K562 (cell line): ENCODE measurements around the gene ATE1. TPM values are rescaled to one million over a fixed set of nuclear protein-coding genes. Genes with fewer than 3 reads are reported as not detected.

Experiments used
- ATAC-seq: fragments of 200-7000 bp; cut with Tn5 transposase; 3 replicates; pipeline ENCODE4 v1.9.1; 2020; ENCODE audit warnings: moderate library complexity
- BruUV-seq: library from RNA; stranded (reverse); fragments of 400-500 nt; replicated peaks from 2 replicates; lab custom pipeline; 2021; lab: Mats Ljungman, UMichigan
- CTCF ChIA-PET: fragments of 300-600 bp; formaldehyde crosslinking; extraction: SDS; loops from one replicate; lab custom pipeline; 2021; ENCODE audit warnings: low intra/inter-chr PET ratio; lab: Yijun Ruan, JAX
- POLR2A ChIA-PET: fragments of 300-600, 350-650 bp; sonication (Branson Sonifier 250); formaldehyde crosslinking; extraction: SDS; loops from one replicate; lab custom pipeline; 2021; ENCODE audit warnings: antibody characterized with exemption, inconsistent platforms; lab: Yijun Ruan, JAX
- DNase-seq, 4 experiments: peaks; one replicate each; pipeline versions ENCODE4 v3.0.0 to v3.0.0-alpha.2; 2011 to 2018; ENCODE audit warnings: low spot score in 3 of 4, mixed read lengths in 3 of 4; ENCODE audit errors: extremely low read depth in 1 of 4
- FAIRE-seq: peaks from 2 replicates; lab custom pipeline; 2011; peaks lifted over from hg19 to GRCh38; lab: Jason Lieb, UNC
- H2AFZ ChIP-seq: 2 replicates; pipeline ENCODE4 v1.6.0; 2011; ENCODE audit warnings: low read depth, low read length, control low read depth, inconsistent platforms
- H3K27ac ChIP-seq: fragments of 200-600 bp; 3 replicates; pipeline ENCODE4 v1.8.0; 2011; ENCODE audit warnings: low read depth, mild to moderate bottlenecking, control low read depth, inconsistent platforms, low read length, moderate library complexity, mixed read lengths; ENCODE audit errors: extremely low read depth
- H3K27me3 ChIP-seq, 2 experiments: fragments of 300-600 bp in 1 of 2; 2 replicates in 1 of 2; 3 replicates in 1 of 2; pipeline versions ENCODE4 v1.6.0 to v1.8.0; 2011; ENCODE audit warnings: inconsistent platforms in 2 of 2, low read length in 2 of 2, mild to moderate bottlenecking in 1 of 2, mixed read lengths in 1 of 2, moderate library complexity in 1 of 2; ENCODE audit not compliant: control insufficient read depth in 2 of 2, insufficient read depth in 2 of 2
- H3K36me3 ChIP-seq: fragments of 300-600 bp; 3 replicates; pipeline ENCODE4 v1.8.0; 2011; ENCODE audit warnings: mild to moderate bottlenecking, low read length, inconsistent platforms; ENCODE audit not compliant: control insufficient read depth, insufficient read depth
- H3K4me1 ChIP-seq, 2 experiments: fragments of 200-600 bp in 1 of 2; replicated peaks in 1 of 2; 2 replicates in 1 of 2; 3 replicates in 1 of 2; pipeline versions ENCODE4 v1.5.1 to v1.8.0; 2011; ENCODE audit warnings: inconsistent platforms in 2 of 2, low read length in 2 of 2, mild to moderate bottlenecking in 1 of 2, mixed read lengths in 1 of 2, moderate library complexity in 1 of 2; ENCODE audit not compliant: control insufficient read depth in 2 of 2, insufficient read depth in 2 of 2
- H3K4me2 ChIP-seq: 2 replicates; pipeline ENCODE4 v1.6.1; 2011; ENCODE audit warnings: low read length, control low read depth, inconsistent platforms, mixed read lengths; ENCODE audit not compliant: insufficient read depth
- H3K4me3 ChIP-seq: fragments of 200-600 bp; sonication (generic), shearing (Covaris generic); 2 replicates; pipeline ENCODE4 v1.5.1; 2016; ENCODE audit warnings: control low read depth, inconsistent platforms
- H3K79me2 ChIP-seq: fragments of 200-600 bp; 3 replicates; pipeline ENCODE4 v1.8.0; 2011; ENCODE audit warnings: low read length, inconsistent platforms; ENCODE audit not compliant: control insufficient read depth, insufficient read depth
- H3K9ac ChIP-seq, 2 experiments: 2 replicates each; pipeline versions ENCODE4 v1.6.0 to v1.6.1; 2011; ENCODE audit warnings: low read depth in 2 of 2, low read length in 2 of 2, control low read depth in 1 of 2, inconsistent platforms in 1 of 2, mild to moderate bottlenecking in 1 of 2, mixed read lengths in 1 of 2; ENCODE audit not compliant: insufficient read depth in 1 of 2
- H3K9me1 ChIP-seq: one replicate; pipeline ENCODE4 v1.6.0; 2011; ENCODE audit warnings: inconsistent platforms, mild to moderate bottlenecking, low read length, moderate library complexity; ENCODE audit not compliant: control insufficient read depth, insufficient read depth
- H3K9me3 ChIP-seq: replicated peaks from 2 replicates; pipeline ENCODE4 v1.5.1; 2011; ENCODE audit warnings: low read depth, low read length, inconsistent platforms; ENCODE audit not compliant: control insufficient read depth, insufficient read depth
- H4K20me1 ChIP-seq: replicated peaks from 2 replicates; pipeline ENCODE4 v1.6.1; 2011; ENCODE audit warnings: low read length, inconsistent platforms, mixed read lengths; ENCODE audit not compliant: control insufficient read depth, insufficient read depth
- BCOR ChIP-seq: fragments of 450-650 bp; IDR thresholded peaks from 2 replicates; pipeline ENCODE4 v1.6.1; 2016
- CREB1 ChIP-seq, 2 experiments: sonication (generic) in 1 of 2; formaldehyde crosslinking in 1 of 2; IDR thresholded peaks; 2 replicates each; pipeline versions ENCODE4 v1.6.1 to v1.8.0; 2012 to 2022; ENCODE audit warnings: inconsistent platforms in 1 of 2, mild to moderate bottlenecking in 1 of 2, missing genetic modification reagents in 1 of 2, moderate library complexity in 1 of 2
- MCM3 ChIP-seq: fragments of 450-650 bp; IDR thresholded peaks from 2 replicates; pipeline ENCODE4 v1.6.1; 2016
- NCOR1 ChIP-seq: fragments of 450-650 bp; IDR thresholded peaks from 2 replicates; pipeline ENCODE4 v1.6.1; 2016; ENCODE audit warnings: mild to moderate bottlenecking, moderate library complexity
- NFIX ChIP-seq: fragments of 250-450 bp; sonication (Bioruptor Pico); IDR thresholded peaks from 2 replicates; pipeline ENCODE4 v1.4.0; 2020; ENCODE audit warnings: low read depth, mild to moderate bottlenecking, moderate library complexity
- NFRKB ChIP-seq: fragments of 450-650 bp; IDR thresholded peaks from 2 replicates; pipeline ENCODE4 v1.6.1; 2016; ENCODE audit warnings: low read depth
- SIX5 ChIP-seq, 2 experiments: IDR thresholded peaks; 2 replicates each; pipeline ENCODE4 v1.6.1; 2011; ENCODE audit warnings: low read length in 2 of 2, borderline replicate concordance in 1 of 2, low read depth in 1 of 2, mild to moderate bottlenecking in 1 of 2, moderate library complexity in 1 of 2; ENCODE audit not compliant: insufficient read depth in 1 of 2
- ZBTB1 ChIP-seq: sonication (generic); formaldehyde crosslinking; IDR thresholded peaks from 2 replicates; pipeline ENCODE4 v1.8.1; 2023; ENCODE audit warnings: missing genetic modification reagents, low read depth, mild to moderate bottlenecking, borderline replicate concordance
- ZKSCAN3 ChIP-seq: fragments of 250-450 bp; sonication (Bioruptor Pico); IDR thresholded peaks from 2 replicates; pipeline ENCODE4 v1.4.0; 2020
- WGBS: fragments of 100-300 bp; shearing (Covaris generic); methylation state at CpG from one replicate; pipeline ENCODE4 v1.1.6; 2016; ENCODE audit warnings: low coverage, mixed read lengths; ENCODE audit not compliant: insufficient coverage; ENCODE audit errors: missing lambda C conversion rate; 5-methylcytosine and 5-hydroxymethylcytosine counted together
- in situ Hi-C: fragments of 300-500 bp; cut with MboI; formaldehyde crosslinking; loops from 4 replicates; pipeline ENCODE4 v1.15.0; 2018; ENCODE audit warnings: inconsistent platforms, mixed read lengths
- intact Hi-C: fragments of 100-400 bp; cut with micrococcal nuclease; formaldehyde crosslinking; loops from 2 replicates; pipeline ENCODE4 v1.14.2; 2022
- polyA plus RNA-seq, 8 experiments: library from polyadenylated mRNA; depleted of rRNA in 4 of 8; stranded (reverse) in 5 of 8; unstranded in 3 of 8; fragments of >200 nt; fragmentation: Nextera tagmentation in 2 of 8; fragmentation: Illumina TruSeq in 1 of 8; extraction: Ambion mirVana in 2 of 8; extraction: Trizol in 1 of 8; gene quantifications; 2 replicates each; pipeline versions ENCODE4 v1.2.1 to v1.2.3, GENCODE V29; 2011 to 2014; ENCODE audit warnings: inconsistent platforms in 1 of 8, missing spikeins in 1 of 8
- total RNA-seq, 7 experiments: library from RNA; depleted of rRNA in 6 of 7; stranded (reverse); fragments of >200 nt in 6 of 7; fragmentation: Illumina TruSeq in 2 of 7; extraction: Trizol in 2 of 7; gene quantifications; 2 replicates each; pipeline versions ENCODE4 v1.2.1 to v1.2.3, GENCODE V29; 2011 to 2021; ENCODE audit warnings: low replicate concordance in 1 of 7
- TF ChIP-seq, protein P1 (sequence below): fragments of 150-350 bp; conservative IDR thresholded peaks from 2 replicates; pipeline ENCODE4 v1.6.1; 2014; ENCODE audit warnings: low read length
- TF ChIP-seq, protein P2 (sequence below): fragments of 250-450 bp; sonication (Bioruptor Pico); IDR thresholded peaks from 2 replicates; pipeline ENCODE4 v1.8.0; 2021; ENCODE audit warnings: moderate library complexity, mild to moderate bottlenecking, inconsistent platforms
- TF ChIP-seq, protein P3 (sequence below): sonication (generic); formaldehyde crosslinking; IDR thresholded peaks from 2 replicates; pipeline ENCODE4 v1.8.0; 2022; ENCODE audit warnings: missing genetic modification reagents, mild to moderate bottlenecking, moderate library complexity, borderline replicate concordance

The ATE1 gene
- total and polyA plus RNA-seq, 9 of the 15 experiments (the other 6 are each of a cell fraction or from before 2014, with no cell fraction given), result 3.0 to 14.2 (median 8.8) TPM

DNA sequence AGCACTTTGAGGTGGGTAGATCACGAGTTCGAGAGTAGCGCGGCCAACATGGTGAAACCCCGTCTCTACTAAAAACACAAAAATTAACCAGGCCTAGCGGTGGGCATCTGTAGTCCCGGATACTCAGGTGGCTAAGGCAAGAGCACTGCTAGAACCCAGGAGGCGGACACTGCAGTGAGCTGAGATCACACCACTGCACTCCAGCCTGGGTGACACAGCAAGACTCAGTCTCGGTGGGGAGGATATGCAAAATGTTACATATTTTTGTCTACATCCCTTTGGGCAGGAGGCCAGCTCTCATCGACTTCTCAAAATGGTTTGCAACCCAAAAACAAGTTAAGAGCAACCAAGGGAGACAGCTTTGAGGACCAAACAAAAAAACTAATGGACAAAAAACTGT, 8.2 kb downstream of the ATE1 start:
- no peak overlapping the region for H3K4me2 ChIP-seq
- DNase-seq, result no peak
- peaks cover 15% of the 10 kb centered on the region; the same call in 1 of the 3 replicates for H3K36me3 ChIP-seq
- H3K9me3 ChIP-seq, result no peaks in the 10 kb centered on the region
- no peaks in the 10 kb centered on the region for H3K27me3 ChIP-seq
- in situ Hi-C loops (loop anchor here (25.0 kb wide), 1 partner anchor 982 kb away; no protein-coding TSS in a partner anchor), intact Hi-C loops (no loop called here)
- no peaks in the 10 kb centered on the region for H3K9me1 ChIP-seq
- FAIRE-seq, result no peak
- TF ChIP-seq NFIX (no peak), NCOR1 (no peak), CREB1 (IDR thresholded peaks at IDR 0.05) (no peak), CREB1 (CRISPR knock-in tag; IDR thresholded peaks at IDR 0.05) (no peak), MCM3 (no peak), ZKSCAN3 (CRISPR knock-in tag) (no peak), ZBTB1 (CRISPR knock-in tag) (no peak), BCOR (no peak), SIX5 (IDR thresholded peaks at IDR 0.05; ENCODE audit: borderline replicate concordance in 1 of 2, insufficient read depth in 1 of 2, low read depth in 1 of 2, low read length in 2 of 2) (no peak), NFRKB (no peak)
- TF ChIP-seq, protein P1, sequence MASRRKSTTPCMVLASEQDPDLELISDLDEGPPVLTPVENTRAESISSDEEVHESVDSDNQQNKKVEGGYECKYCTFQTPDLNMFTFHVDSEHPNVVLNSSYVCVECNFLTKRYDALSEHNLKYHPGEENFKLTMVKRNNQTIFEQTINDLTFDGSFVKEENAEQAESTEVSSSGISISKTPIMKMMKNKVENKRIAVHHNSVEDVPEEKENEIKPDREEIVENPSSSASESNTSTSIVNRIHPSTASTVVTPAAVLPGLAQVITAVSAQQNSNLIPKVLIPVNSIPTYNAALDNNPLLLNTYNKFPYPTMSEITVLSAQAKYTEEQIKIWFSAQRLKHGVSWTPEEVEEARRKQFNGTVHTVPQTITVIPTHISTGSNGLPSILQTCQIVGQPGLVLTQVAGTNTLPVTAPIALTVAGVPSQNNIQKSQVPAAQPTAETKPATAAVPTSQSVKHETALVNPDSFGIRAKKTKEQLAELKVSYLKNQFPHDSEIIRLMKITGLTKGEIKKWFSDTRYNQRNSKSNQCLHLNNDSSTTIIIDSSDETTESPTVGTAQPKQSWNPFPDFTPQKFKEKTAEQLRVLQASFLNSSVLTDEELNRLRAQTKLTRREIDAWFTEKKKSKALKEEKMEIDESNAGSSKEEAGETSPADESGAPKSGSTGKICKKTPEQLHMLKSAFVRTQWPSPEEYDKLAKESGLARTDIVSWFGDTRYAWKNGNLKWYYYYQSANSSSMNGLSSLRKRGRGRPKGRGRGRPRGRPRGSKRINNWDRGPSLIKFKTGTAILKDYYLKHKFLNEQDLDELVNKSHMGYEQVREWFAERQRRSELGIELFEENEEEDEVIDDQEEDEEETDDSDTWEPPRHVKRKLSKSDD, result no peak
- TF ChIP-seq, protein P2, sequence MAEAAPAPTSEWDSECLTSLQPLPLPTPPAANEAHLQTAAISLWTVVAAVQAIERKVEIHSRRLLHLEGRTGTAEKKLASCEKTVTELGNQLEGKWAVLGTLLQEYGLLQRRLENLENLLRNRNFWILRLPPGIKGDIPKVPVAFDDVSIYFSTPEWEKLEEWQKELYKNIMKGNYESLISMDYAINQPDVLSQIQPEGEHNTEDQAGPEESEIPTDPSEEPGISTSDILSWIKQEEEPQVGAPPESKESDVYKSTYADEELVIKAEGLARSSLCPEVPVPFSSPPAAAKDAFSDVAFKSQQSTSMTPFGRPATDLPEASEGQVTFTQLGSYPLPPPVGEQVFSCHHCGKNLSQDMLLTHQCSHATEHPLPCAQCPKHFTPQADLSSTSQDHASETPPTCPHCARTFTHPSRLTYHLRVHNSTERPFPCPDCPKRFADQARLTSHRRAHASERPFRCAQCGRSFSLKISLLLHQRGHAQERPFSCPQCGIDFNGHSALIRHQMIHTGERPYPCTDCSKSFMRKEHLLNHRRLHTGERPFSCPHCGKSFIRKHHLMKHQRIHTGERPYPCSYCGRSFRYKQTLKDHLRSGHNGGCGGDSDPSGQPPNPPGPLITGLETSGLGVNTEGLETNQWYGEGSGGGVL, result no peak
- TF ChIP-seq, protein P3, sequence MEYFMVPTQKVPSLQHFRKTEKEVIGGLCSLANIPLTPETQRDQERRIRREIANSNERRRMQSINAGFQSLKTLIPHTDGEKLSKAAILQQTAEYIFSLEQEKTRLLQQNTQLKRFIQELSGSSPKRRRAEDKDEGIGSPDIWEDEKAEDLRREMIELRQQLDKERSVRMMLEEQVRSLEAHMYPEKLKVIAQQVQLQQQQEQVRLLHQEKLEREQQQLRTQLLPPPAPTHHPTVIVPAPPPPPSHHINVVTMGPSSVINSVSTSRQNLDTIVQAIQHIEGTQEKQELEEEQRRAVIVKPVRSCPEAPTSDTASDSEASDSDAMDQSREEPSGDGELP (CRISPR knock-in tag), result no peak
- peaks cover 0 to 6% of the 10 kb centered on the region in 2 experiments; a peak in 3 of 5 replicates for H3K4me1 ChIP-seq
- H3K79me2 ChIP-seq, result no peaks in the 10 kb centered on the region
- H2AFZ ChIP-seq, result no peak overlapping the region
- 97% methylated on average over 9 of the region's 10 CpGs for WGBS
- no peaks in the 10 kb centered on the region for H4K20me1 ChIP-seq
- BruUV-seq, result no TSS peak
- H3K27ac ChIP-seq, result no peak overlapping the region
- no peak overlapping the region for H3K9ac ChIP-seq
- H3K4me3 ChIP-seq, result no peak overlapping the region
- CTCF ChIA-PET, result no interaction called here
- POLR2A ChIA-PET, result no interaction called here
- ATAC-seq, result no peak
